ENCODE data around the gene SLC4A1AP.

DNA sequence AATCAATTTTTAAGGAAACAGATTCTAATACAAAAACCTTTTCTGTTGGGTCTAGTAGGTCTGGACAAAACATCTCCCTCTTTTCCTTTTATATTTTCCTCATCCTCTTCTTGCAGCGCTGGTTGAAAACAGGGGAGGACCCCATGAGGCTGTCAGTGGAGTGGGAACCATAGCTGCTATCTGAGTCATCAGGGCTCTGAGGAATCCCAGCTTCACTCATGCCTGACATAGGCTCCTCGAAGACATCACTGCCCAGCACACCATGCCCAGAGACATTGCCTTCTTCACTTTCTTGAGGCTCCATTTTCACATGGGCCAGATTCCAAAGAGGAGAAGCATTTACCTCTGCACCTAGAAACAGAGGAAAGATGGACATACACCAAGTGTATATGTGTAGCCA is 10.3 kb upstream of the SLC4A1AP start:
- TF ChIP-seq, protein P1, sequence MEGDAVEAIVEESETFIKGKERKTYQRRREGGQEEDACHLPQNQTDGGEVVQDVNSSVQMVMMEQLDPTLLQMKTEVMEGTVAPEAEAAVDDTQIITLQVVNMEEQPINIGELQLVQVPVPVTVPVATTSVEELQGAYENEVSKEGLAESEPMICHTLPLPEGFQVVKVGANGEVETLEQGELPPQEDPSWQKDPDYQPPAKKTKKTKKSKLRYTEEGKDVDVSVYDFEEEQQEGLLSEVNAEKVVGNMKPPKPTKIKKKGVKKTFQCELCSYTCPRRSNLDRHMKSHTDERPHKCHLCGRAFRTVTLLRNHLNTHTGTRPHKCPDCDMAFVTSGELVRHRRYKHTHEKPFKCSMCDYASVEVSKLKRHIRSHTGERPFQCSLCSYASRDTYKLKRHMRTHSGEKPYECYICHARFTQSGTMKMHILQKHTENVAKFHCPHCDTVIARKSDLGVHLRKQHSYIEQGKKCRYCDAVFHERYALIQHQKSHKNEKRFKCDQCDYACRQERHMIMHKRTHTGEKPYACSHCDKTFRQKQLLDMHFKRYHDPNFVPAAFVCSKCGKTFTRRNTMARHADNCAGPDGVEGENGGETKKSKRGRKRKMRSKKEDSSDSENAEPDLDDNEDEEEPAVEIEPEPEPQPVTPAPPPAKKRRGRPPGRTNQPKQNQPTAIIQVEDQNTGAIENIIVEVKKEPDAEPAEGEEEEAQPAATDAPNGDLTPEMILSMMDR (conservative IDR thresholded peaks at IDR 0.05; ENCODE audit: low read depth, low read length), result no peak
- TF ChIP-seq EZH2 (IDR thresholded peaks at IDR 0.05; ENCODE audit: borderline replicate concordance, low read depth, low read length, poor library complexity, severe bottlenecking), result no peak

All from A673 (cell line).